ENCODE results near the gene HNRNPAB.

GRCh38 chr5:178192787-178193186, 11.5 kb upstream of the HNRNPAB start:
- TF ChIP-seq, protein P1, sequence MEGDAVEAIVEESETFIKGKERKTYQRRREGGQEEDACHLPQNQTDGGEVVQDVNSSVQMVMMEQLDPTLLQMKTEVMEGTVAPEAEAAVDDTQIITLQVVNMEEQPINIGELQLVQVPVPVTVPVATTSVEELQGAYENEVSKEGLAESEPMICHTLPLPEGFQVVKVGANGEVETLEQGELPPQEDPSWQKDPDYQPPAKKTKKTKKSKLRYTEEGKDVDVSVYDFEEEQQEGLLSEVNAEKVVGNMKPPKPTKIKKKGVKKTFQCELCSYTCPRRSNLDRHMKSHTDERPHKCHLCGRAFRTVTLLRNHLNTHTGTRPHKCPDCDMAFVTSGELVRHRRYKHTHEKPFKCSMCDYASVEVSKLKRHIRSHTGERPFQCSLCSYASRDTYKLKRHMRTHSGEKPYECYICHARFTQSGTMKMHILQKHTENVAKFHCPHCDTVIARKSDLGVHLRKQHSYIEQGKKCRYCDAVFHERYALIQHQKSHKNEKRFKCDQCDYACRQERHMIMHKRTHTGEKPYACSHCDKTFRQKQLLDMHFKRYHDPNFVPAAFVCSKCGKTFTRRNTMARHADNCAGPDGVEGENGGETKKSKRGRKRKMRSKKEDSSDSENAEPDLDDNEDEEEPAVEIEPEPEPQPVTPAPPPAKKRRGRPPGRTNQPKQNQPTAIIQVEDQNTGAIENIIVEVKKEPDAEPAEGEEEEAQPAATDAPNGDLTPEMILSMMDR (conservative IDR thresholded peaks at IDR 0.05; ENCODE audit: low read length) = no peak
- no peak for TF ChIP-seq EZH2phosphoT487 (IDR thresholded peaks at IDR 0.05; ENCODE audit: borderline replicate concordance)
